ENCODE results near the gene FTCDNL1. TPM values are rescaled to one million over a fixed set of nuclear protein-coding genes. Genes with fewer than 3 reads are reported as not detected.

FTCDNL1 gene
- total RNA-seq, 8 experiments from 2014 or later: 0.75 to 3.7 (median 2.1) TPM

DNA sequence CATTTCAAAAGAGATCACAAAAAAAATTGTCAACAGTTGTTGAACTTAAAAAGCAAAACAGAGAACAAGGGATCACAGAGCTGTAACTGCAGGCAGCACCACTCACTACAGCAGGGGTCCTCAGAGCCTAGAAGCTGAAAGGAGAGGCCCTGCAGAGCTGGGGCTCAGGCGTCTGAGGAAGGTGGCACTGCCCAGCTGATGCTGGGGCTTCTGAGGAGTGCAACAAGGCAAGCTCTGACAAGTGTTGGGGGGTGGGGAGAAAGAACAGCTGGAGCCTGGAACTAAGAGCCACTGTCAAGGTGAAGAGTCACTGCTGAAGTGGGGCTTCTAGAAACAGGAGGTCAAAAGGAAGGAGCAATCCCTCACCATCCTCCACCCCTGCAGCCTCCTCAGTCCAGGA, 46.2 kb downstream of the FTCDNL1 start:
- Histone ChIP-seq H3K27ac (no peak overlapping the region), H3K4me1 (replicated peaks in 1 of 2) (peaks cover 0 to 4% of the 10 kb centered on the region in 2 donors), H3K4me3 (no peak overlapping the region)
- WGBS, 10 experiments: 0 to 56% (median 38%) methylated on average over 1 of the region's 1 CpG; no CpG with 5 or more reads in 5 of the 10 experiments
- ATAC-seq (replicated peaks in 6 of 8): peak in 1 of 8 experiments; percentile 28
- in situ Hi-C loops (cut with MboI; ENCODE audit: low pct_unique_long_range_greater_than_20kb in 2 of 9, low sequenced_read_pairs in 9 of 9, unreplicated experiment in 9 of 9): no loop called here

DNA sequence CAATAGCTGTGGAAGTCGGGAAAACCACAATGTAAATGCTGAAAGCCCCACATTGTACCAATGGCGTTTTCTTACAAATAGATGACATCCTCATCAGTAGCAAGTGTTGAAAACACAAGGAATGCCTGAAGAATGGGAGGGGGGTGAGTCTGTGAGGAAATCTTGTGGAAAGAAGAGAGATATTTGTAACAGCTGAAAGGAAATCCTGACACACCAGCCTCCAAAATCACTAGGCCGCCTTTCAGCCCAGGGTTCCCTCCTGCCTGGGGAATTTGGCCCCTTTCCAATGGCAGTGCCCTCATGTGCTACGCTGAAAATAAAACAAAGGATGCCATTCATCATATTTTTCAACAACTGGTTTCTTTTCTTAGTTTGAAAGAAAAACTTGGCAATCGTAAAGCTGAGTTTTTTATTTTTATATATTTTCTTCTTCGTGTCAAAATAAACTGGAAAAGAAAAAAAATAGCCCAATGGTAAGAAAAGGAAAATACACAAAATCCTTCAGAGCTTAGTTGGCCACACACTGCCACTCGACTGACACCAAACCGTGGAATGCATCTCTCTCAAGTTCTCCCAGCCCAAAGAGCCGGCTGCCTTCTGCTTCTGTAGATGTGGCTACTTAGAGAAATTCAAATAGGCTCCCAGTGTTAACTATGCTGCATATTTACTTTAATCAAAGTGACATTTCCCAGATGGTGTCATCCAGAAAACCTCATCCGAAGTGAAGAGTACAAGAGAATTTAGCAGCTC, 52.0 kb downstream of the FTCDNL1 start:
- Histone ChIP-seq H3K27ac (no peak overlapping the region), H3K4me3 (no peak overlapping the region), H3K4me1 (replicated peaks in 1 of 2) (peaks cover 9 to 15% of the 10 kb centered on the region in 2 donors)
- ATAC-seq (replicated peaks in 6 of 8): peak in 4 of 8 experiments; percentile 18 to 80 (median 70)
- in situ Hi-C loops (cut with MboI; ENCODE audit: low pct_unique_long_range_greater_than_20kb in 2 of 9, low sequenced_read_pairs in 9 of 9, unreplicated experiment in 9 of 9): no loop called here
- 21 to 77% (median 45%) methylated on average over 4 to 10 of the region's 10 CpGs; no CpG with 5 or more reads in 1 of the 10 experiments for WGBS, 10 experiments

DNA sequence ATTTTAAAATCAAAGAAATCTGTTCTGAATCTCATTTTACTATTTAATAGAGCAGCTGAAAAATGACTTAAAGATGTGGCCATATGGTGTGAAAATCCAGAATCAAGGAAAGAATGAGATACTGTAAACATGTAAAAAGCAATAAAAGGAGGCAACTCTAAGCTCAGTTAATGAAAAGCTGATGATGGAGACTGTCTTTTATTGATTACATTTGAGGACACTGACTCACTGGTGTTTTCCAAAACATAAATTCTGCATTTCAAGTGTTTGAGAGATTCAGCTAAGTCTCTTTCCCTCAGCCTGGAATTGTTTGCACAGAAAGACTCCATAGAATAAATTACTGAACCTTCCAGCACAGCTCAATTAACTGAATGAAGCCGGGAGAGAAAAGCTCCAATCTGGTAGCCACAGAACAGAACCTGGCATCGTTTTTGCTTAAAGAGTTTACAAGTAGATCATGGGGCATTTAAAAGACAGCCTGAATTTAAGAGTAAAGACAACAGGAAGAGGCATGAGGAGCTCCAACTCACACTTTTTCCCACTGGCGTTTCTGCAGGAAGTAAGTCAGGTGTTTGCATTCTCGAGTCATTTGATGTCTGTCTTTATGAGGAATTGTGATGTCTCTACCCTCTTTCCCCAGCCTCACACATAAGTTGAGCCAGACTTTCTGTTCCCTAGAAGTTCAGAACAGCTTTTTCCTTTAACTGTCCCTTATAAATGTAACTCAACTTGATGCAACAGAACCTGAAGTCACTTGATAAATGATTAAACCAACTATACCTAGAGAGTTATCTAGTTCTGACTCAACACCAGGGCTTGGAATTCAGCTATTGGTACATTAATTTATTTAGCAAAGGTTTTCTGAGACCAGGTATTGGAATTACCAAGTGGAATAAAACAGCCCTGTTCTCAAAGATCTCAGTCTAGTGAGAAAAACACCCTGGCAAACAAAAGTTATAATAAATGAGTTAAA, 53.3 kb downstream of the FTCDNL1 start:
- in situ Hi-C loops (cut with MboI; ENCODE audit: low pct_unique_long_range_greater_than_20kb in 2 of 9, low sequenced_read_pairs in 9 of 9, unreplicated experiment in 9 of 9): no loop called here
- peaks cover 9 to 15% of the 10 kb centered on the region in 2 donors for H3K4me1 ChIP-seq (replicated peaks in 1 of 2)
- 0 to 78% (median 62%) methylated on average over 1 to 4 of the region's 4 CpGs; no CpG with 5 or more reads in 2 of the 10 experiments for WGBS, 10 experiments
- no peak overlapping the region for H3K4me3 ChIP-seq
- ATAC-seq (replicated peaks in 6 of 8): peak in 2 of 8 experiments; percentile 30 to 45
- H3K27ac ChIP-seq: no peak overlapping the region

DNA sequence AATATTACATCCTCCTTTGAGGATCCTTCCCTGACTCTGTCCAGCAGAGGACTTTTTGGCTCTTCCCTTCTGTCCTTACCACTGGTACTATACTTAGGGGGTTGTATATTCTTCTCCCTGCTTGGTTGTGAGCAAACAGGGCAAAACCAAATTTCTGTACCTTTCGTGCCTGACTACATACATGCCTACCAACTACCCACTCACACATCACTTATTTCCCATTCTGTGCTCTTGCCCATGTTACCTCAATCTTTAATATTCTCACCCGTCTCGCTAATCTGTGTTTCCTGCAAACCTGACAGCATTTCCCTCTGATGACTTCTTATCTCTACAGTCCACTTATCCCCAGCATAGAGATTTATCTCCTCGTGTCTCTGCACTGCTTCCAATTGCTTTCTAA, 58.6 kb downstream of the FTCDNL1 start:
- Histone ChIP-seq H3K4me1 (replicated peaks in 1 of 2) (peaks cover under 1 to 3% of the 10 kb centered on the region in 2 donors), H3K4me3 (no peak overlapping the region), H3K27ac (no peak overlapping the region)
- 48 to 100% (median 90%) methylated on average over 1 to 4 of the region's 4 CpGs; no CpG with 5 or more reads in 4 of the 10 experiments for WGBS, 10 experiments
- no peak for ATAC-seq (replicated peaks in 6 of 8)
- in situ Hi-C loops (cut with MboI; ENCODE audit: low pct_unique_long_range_greater_than_20kb in 2 of 9, low sequenced_read_pairs in 9 of 9, unreplicated experiment in 9 of 9): no loop called here

DNA sequence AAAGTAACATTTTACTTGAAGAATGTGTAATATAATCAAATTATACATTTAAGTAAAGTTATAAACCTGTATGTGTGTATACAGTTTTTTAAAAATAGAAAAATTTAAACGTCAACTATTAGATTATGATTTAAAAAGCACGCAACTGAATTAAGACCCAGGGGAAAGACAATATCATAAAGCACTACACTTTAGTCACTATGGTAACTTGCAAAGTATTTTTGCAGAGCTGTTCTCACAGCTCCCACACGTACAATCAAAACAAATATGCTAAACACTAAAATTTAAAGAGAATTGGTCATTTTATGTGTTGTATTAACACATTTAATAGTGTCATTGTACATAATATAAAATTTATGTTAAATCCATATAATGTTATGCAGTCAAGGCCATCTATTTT, 59.7 kb downstream of the FTCDNL1 start:
- WGBS, 10 experiments: 20 to 100% (median 48%) methylated on average over 1 to 3 of the region's 3 CpGs; no CpG with 5 or more reads in 1 of the 10 experiments
- ATAC-seq (replicated peaks in 6 of 8): no peak
- H3K27ac ChIP-seq: no peak overlapping the region
- in situ Hi-C loops (cut with MboI; ENCODE audit: low pct_unique_long_range_greater_than_20kb in 2 of 9, low sequenced_read_pairs in 9 of 9, unreplicated experiment in 9 of 9): no loop called here
- H3K4me3 ChIP-seq: no peak overlapping the region
- no peaks in the 10 kb centered on the region for H3K4me1 ChIP-seq (replicated peaks in 1 of 2)

DNA sequence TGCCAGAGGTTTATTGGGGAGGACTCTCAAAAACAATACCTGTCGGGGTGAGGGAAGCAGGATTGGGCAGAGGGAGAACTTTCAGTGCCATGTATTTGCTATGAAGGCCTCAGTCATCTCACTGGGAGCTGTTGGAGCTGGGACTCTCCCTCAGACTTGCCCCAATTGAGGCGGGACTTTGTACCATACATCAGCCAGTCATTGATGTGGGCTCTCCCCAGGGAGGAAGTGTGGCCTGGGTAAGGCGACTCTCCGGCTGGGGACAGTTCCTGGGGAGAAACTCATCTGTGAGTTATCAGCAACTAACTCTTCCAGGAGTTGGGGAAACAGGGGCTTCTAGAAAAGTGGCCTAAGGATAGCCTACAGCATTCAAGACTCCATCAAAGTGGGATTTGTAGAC, 66.5 kb downstream of the FTCDNL1 start:
- Histone ChIP-seq H3K4me1 (replicated peaks in 1 of 2) (no peaks in the 10 kb centered on the region), H3K4me3 (no peak overlapping the region), H3K27ac (no peak overlapping the region)
- ATAC-seq (replicated peaks in 6 of 8): no peak
- in situ Hi-C loops (cut with MboI; ENCODE audit: low pct_unique_long_range_greater_than_20kb in 2 of 9, low sequenced_read_pairs in 9 of 9, unreplicated experiment in 9 of 9): no loop called here
- 70 to 93% (median 80%) methylated on average over 1 to 4 of the region's 4 CpGs; no CpG with 5 or more reads in 3 of the 10 experiments for WGBS, 10 experiments

DNA sequence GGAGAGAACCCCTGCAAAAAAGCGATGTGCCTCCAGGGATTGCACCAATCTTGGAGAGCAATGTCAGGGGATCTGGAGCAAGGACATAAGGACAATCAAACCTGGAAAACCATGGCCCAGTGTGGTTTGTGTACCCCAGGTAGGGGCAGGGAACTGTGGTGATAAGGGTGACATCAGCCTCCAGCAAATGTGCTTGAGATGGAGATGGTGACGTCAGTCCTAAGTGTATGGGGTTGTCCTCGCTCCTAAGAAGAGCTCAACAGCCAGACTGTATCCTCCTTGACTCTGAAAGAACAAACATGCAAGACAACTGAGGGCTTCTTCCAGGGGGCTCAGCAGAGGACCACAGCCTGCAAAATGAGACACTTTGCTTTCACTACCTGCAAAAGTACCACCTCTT, 71.4 kb downstream of the FTCDNL1 start:
- in situ Hi-C loops (cut with MboI; ENCODE audit: low pct_unique_long_range_greater_than_20kb in 2 of 9, low sequenced_read_pairs in 9 of 9, unreplicated experiment in 9 of 9): no loop called here
- H3K4me1 ChIP-seq (replicated peaks in 1 of 2): no peaks in the 10 kb centered on the region
- ATAC-seq (replicated peaks in 6 of 8): peak in 2 of 8 experiments; percentile 22 to 29
- no peak overlapping the region for H3K4me3 ChIP-seq
- H3K27ac ChIP-seq: no peak overlapping the region
- 10 to 100% (median 86%) methylated on average over 1 to 2 of the region's 3 CpGs; no CpG with 5 or more reads in 2 of the 10 experiments for WGBS, 10 experiments

DNA sequence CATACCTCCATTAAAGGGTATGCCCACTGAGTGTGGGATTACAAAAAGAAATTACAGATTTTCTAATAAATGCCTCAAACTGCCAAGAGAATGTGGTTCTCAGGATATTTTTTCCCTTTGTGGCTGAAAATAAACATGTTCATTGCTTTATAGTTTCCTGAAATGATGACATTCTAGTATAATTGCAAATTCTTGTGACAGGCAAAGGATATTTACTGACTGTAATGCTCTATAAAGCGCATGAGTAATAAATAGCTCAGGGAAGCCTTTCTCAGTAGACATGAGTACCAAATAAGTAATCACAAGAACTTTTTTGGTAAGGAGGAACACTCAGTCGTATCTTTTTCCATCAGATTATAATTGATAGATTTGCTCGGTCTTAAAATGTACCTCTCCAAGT, 72.3 kb downstream of the FTCDNL1 start:
- in situ Hi-C loops (cut with MboI; ENCODE audit: low pct_unique_long_range_greater_than_20kb in 2 of 9, low sequenced_read_pairs in 9 of 9, unreplicated experiment in 9 of 9): no loop called here
- WGBS, 10 experiments: 20 to 100% (median 76%) methylated on average over 1 to 3 of the region's 3 CpGs
- Histone ChIP-seq H3K4me1 (replicated peaks in 1 of 2) (no peaks in the 10 kb centered on the region), H3K4me3 (no peak overlapping the region), H3K27ac (no peak overlapping the region)
- no peak for ATAC-seq (replicated peaks in 6 of 8)

DNA sequence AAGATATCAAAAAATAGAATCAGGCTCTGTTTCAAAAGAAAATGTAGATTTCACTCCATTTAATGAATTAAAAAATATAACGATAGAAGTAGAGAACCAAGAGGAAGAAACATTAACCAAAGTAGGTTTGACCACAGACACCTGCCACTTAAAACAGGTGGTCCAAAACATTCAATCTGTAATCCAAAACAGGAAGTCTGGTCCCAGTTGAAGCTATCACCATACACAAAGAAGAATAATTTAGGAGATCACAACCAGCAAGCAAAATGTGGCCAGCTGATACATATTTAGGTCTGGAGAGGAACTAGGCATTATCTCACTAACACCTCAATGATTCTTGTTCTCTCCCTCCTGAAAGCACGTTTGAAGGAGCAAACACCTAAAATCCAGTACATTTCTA, 73.1 kb downstream of the FTCDNL1 start:
- Histone ChIP-seq H3K4me1 (replicated peaks in 1 of 2) (no peaks in the 10 kb centered on the region), H3K4me3 (no peak overlapping the region), H3K27ac (no peak overlapping the region)
- 44 to 100% (median 88%) methylated on average over 1 to 2 of the region's 2 CpGs for WGBS, 10 experiments
- in situ Hi-C loops (cut with MboI; ENCODE audit: low pct_unique_long_range_greater_than_20kb in 2 of 9, low sequenced_read_pairs in 9 of 9, unreplicated experiment in 9 of 9): no loop called here
- ATAC-seq (replicated peaks in 6 of 8): no peak

DNA sequence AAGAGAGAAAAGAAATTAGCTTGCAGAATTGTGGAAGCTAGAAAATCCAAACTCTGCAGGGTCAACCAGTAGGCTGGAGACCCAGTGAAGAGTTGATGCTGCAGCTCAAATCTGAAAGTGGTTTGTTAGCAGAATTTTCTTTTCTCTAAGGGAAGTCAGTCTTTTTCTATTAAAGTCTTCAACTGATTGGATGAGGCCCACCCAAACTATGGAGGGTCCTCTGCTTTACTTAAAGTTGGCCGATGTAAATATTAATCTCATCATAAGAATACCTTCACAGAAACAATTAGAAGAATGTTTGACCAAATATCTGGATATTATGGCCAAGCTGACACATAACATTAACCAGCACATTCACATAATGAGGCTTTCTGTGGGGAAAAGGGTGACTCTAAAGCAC, 73.7 kb downstream of the FTCDNL1 start:
- Histone ChIP-seq H3K4me3 (no peak overlapping the region), H3K27ac (no peak overlapping the region), H3K4me1 (replicated peaks in 1 of 2) (no peaks in the 10 kb centered on the region)
- 0 to 100% (median 83%) methylated on average over 1 of the region's 1 CpG; no CpG with 5 or more reads in 3 of the 10 experiments for WGBS, 10 experiments
- no peak for ATAC-seq (replicated peaks in 6 of 8)
- in situ Hi-C loops (cut with MboI; ENCODE audit: low pct_unique_long_range_greater_than_20kb in 2 of 9, low sequenced_read_pairs in 9 of 9, unreplicated experiment in 9 of 9): no loop called here

DNA sequence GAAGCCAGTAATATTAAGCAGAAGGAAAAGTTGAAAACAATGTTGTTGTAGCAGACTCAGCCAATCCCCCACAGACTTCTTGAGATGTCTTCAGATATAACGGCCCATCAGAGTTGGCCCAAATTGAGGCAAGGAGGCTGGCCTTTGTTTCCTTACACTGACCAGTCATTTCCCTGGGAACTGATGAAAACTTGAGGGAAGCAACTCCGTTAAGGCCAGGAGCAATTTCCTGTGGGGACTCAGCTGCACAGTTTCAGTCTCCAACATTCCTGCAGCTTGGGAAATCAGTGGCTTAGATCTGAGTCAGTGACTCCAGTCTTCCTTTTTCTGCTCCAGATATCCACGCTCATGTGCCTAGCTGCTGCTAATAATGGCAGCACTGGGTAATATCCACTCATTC, 75.7 kb downstream of the FTCDNL1 start:
- Histone ChIP-seq H3K4me1 (replicated peaks in 1 of 2) (peaks cover 0 to 3% of the 10 kb centered on the region in 2 donors), H3K4me3 (no peak overlapping the region), H3K27ac (no peak overlapping the region)
- 75 to 100% (median 91%) methylated on average over 1 to 2 of the region's 3 CpGs; no CpG with 5 or more reads in 2 of the 10 experiments for WGBS, 10 experiments
- in situ Hi-C loops (cut with MboI; ENCODE audit: low pct_unique_long_range_greater_than_20kb in 2 of 9, low sequenced_read_pairs in 9 of 9, unreplicated experiment in 9 of 9): no loop called here
- ATAC-seq (replicated peaks in 6 of 8): no peak

DNA sequence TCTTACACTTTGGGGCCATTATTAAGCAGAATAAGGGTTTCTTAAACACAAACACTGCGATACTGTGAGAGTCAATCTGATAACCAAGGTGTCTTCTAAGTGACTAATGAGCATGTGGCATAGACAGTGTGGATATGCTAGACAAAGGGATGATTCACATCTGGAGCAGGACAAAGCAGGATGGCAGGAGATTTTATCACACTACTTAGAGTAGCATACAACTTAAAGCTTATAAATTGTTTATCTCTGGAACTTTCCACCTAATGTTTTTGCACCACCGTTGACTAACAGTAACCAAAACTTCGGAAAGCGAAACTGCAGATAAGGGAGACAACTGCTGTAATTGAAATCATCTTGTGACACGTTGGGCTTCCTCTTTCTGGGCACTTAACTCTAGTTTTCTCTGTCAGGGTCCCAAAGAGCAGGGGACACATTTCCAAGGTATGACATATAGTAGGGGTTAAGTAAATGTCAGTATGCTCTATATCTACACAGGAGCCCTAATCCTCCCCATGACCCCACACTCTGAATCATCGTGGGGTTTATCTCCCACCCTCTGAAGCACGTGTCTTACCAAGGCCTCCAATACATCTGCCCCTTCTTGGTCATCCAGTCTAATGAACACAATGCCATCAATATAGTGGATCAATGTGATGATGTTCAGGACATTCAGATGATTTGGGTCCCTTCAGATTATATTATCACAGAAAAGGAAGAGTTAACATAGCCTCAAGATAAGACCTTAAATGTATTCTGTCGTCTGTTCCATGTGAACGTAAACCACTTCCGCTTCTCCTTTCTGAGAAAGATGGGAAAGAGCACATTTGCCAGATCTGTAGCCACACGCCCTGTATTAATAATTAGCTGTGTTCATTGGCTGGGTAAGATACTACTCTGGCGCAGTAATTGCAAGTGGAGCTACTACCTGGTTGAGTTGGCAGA, 78.7 kb downstream of the FTCDNL1 start:
- H3K27ac ChIP-seq: no peak overlapping the region
- peaks cover 0 to 3% of the 10 kb centered on the region in 2 donors for H3K4me1 ChIP-seq (replicated peaks in 1 of 2)
- no peak overlapping the region for H3K4me3 ChIP-seq
- 38 to 100% (median 93%) methylated on average over 2 to 10 of the region's 12 CpGs for WGBS, 10 experiments
- in situ Hi-C loops (cut with MboI; ENCODE audit: low pct_unique_long_range_greater_than_20kb in 2 of 9, low sequenced_read_pairs in 9 of 9, unreplicated experiment in 9 of 9): no loop called here
- ATAC-seq (replicated peaks in 6 of 8): no peak
